Erythroblast (primary cell): ENCODE data around the gene DEFB114.

Experiments used
- GATA1 ChIP-seq: IDR thresholded peaks from 2 replicates; pipeline ENCODE4 v1.6.1; 2011; ENCODE audit warnings: low read depth, mild to moderate bottlenecking, control low read depth, low read length, moderate library complexity
- POLR2A ChIP-seq: IDR thresholded peaks from 2 replicates; pipeline ENCODE4 v1.6.1; 2011; ENCODE audit warnings: mild to moderate bottlenecking, low read length

DNA sequence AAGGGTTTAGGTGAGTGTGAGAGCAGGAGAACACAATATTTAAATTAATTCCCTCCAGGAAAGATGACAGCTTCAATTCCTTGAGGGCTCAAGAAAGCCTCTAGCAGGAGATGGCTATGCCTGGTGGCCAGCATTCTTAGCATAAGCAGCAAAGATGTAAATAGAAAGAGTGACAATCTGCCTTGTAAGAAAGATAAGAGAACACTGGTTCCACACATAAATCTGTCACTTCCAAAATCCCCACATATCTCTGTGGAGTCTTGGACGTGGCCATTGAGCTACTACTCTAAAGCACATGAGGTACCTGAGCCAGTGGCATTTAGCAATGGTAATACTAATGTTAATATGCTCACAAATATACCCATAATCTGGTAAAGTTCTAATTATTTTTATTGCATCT is 29.2 kb downstream of the DEFB114 start:
- TF ChIP-seq POLR2A (no peak), GATA1 (no peak)
